Measurements from ENCODE around the gene CREB3L2.
A peak's percentile ranks its signal among the peaks of the same experiment; 100 is the strongest.
"Not testable (repeated sequence)": the region's sequence is repeated elsewhere in the genome, so short reads cannot be mapped to it uniquely, and the experiment has no call there.

CREB3L2 gene

DNA sequence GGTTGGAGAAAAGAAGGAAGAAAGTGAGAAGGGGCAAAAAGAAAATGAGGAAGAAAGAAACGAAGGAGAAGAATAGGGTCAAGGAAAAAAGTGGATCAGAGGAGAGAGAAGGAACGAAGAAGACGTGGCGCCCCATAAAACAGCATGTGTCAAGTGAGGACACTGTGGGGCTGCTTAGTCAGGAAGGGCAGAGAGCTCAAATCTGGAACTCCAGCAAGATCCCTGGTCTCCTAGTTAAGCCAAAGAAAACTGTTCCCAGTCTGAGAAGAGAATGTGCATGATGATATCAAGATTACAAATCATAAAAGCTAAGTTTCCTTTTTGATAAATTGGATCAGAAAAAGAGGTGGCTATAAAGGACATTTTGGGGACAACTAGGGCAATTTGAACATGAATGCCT, 33.0 kb downstream of the CREB3L2 start:
- DNase-seq (ENCODE audit: low read depth, low spot score) = no peak

DNA sequence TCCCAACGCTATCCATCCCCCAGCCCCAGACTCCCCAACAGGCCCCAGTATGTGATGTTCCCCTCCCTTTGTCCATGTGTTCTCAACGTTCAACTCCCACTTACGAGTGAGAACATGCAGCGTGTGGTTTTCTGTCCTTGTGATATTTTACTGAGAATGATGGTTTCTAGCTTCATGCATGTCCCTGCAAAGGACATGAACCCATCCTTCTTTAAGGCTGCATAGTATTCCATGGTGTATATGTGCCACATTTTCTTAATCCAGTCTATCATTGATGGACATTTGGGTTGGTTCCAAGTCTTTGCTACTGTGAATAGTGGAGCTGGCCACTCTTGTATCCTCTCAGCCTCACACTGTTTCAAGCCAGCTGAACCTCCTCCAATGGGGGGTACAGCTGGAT, 33.5 kb downstream of the CREB3L2 start:
- DNase-seq (ENCODE audit: low read depth, low spot score) = not testable (repeated sequence)

DNA sequence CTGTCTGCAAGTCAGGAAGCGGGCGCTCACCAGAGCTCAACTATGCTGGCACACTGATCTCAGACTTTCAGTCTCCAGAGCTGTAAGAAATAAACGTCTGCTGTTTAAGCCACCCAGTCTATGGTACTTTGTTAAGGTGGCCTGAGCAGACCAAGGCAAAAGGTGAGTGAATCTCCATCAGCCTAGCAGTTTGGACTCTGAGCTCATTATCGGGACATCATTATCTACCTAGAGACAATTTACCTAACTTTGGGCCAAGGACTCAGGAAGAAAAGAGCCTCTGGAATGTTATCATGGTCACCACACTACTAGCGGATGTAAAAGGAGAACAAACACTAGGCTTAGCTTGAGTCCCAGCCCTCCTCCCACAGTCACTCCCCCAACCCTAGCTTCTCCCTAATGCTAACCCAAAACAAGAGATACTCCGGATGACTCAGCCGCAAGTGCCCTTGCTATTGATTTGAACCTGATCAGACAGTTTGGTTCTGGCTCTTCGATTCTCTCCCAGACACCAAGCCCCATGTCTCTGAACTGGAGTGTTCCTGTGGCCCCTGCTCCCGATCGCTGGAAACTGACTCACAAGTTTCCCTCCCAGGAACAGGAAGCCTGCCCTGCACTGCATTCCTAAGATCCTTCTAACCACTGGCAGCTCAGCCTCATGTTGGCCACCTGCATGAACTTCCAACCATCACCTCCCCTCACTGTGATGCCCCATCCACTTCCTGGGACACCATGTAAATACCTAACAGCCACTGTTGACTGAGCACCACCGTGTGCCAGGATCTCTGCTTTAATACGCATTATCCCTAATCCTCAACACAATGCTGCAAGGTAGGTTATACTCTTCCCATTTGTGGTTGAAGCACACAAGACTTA, 34.5 kb downstream of the CREB3L2 start:
- peak; percentile 62 for DNase-seq (ENCODE audit: low read depth, low spot score)

DNA sequence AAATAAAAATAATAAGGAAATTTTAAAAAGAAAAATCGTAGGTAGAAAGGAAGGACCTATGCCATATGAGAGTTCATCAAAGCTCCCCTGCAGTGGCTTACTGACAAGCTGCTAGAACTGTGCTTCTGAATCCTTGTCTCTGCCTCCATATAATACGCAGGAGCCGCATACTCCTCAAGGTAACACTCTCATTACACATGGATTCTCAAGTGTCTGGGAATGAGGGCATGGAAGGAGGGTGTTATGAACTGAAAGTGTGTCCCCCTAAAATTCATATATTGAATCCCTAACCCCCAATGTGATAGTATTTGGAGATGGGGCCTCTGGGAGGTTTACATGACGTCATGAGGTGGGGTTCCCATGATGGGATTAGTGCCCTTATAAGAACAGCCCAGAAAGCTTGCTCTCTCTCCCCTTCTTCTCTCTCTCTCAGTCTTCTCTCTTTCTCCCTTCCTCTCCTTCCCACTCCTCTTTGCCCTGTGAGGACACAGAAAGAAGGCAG, 35.2 kb downstream of the CREB3L2 start:
- DNase-seq (ENCODE audit: low read depth, low spot score) = no peak

DNA sequence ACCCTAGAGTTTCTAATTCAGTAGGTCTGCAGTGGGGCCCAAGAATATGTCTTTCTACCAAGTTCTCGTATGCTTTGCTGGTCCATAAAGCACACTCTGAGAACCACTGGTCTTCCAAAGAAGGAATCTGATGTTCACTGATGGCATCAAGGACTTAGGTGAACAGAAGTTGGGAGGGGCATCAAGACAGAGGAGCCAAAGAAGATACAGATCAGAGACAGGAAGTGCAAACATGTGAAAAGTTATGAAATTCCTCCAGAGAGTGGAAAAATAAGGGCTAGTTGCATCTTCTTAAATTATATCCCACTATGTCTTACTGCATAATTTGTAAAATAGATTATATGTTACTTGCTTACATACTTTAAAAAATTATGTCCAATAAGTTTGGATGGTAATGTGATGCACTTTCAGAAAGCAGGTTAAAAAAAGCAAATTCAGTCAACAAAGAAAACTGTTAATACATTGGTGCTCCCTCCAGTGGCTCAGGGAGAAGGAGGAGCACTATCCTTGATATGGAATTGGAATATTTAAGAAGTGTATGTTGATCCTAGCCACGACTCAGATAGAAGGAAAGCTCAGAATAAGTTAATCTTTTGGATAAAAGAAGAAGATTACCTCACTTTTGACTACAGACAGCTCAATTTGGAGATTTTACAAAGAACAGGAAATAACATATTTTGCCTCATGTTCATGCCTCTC, 35.8 kb downstream of the CREB3L2 start:
- no peak for DNase-seq (ENCODE audit: low read depth, low spot score)

DNA sequence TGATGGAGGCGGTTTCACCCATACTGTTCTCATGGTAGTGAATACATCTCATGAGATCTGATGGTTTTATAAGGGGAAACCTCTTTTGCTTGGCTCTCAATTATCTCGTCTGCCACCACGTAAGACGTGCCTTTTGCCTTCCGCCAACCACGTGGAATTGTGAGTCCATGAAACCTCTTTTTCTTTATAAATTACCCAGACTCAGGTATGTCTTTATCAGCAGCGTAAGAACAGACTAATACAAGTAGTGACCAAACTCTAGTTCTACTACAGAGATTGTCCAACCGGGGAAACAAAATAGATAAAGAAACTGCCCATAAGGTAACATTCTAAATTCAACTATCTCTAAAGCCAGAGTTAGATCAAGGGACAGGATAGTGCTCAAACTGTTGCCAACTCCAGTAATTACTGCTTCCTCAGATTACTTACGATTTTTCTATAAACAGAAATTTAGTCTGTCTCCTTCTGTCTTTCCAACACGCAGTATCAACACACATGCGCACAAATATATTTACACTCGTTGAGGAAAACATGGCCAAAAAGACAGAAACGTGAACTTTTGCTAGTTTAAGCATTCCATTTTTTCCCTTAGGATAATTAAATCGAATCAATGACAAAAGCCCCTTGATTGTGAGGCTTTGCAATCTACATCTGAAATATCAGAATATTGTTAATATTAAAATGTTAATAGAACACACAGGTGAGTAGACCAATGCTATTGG, 36.9 kb downstream of the CREB3L2 start:
- no peak for DNase-seq (ENCODE audit: low read depth, low spot score)

DNA sequence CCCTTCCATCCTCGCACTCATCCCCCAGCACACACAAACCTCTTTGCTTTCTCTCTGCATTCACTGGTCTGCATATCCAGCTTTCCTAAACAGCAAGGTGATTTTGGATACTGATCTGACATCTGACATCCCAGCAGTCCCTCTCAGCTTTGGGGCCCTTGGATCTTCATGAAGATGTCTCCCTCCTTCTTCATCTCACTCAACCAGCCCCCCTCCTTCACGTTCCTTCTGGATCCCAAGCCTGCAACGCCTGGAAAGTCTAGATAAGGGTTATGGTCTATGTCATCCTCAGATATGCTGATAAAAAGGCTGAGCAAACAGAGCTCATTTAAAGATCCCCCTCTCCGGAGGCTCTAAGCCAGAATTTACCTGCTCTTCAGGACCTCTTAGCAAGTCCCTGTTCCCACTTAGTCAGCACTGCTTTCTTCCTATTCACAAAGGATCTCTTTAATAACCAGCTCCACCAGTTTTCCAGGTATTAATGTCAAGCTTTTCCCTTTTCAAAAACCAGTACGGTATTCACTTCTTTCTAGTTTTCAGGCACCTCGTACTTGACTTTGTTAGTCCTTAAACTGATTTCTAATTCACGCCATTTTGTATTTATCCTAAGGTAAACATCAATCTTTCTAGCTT, 38.9 kb downstream of the CREB3L2 start:
- DNase-seq (ENCODE audit: low read depth, low spot score) = no peak

DNA sequence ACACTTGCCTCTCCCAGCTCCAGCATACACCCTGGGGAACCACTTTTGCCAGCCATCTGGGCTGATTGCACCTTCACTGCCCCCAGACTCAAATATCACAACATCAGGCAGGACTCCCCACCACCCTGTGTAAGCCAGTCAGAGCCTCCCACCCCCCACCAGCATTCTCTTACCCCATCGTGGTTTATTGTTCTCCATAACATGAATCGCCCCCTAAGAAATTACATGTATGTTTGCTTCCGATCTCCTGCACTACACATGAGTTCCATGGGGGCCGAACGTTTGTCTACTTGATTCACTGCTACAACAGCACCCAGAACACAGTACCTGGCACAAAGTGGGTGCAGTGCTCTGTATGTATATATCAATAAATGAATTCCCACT, 39.4 kb downstream of the CREB3L2 start:
- no peak for DNase-seq (ENCODE audit: low read depth, low spot score)

DNA sequence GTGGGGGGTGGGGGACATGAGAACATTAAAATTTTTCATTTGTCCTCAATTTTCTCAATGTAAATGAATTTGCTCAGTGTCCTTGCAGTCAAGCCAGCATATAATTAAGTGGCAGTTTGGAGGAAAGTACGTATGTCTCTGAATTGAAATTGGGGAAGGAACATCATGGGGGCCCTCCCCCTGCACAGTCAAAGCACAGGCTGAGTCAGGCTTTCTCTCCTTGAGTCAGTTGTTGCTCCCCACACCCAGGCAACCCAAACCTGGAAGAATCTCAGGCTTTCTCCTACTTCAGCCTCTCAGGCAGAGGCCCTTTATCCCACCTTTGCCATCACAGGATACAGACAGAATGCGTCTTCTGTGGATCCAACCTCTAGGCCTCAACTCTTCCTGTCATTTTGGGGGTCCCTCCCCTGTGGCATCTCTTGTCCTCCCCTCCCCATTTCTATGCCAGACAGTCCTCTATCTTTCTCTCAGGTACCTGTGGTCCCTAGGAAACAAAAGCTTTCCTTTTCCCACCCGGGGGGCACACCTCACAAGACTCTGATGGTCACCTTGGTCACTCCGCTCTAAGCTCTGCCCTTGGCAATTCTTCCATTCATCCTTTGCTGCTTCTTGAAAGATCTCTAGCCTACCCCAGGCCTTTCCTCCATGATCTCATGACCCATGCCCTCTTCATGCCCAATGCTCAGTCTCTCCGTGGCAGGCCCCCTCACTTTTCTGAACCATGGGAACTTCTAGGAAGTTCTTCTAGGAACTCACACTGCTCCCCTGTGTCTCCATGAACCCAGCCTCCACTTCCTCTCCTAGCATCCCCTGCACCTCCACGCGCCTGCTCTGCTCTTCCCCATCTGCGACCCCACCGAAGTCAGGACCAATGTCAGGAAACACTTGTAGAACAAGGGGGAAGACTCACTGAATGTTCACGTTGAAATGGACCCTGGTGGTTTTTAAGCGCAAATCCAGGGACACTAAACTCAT, 40.4 kb downstream of the CREB3L2 start:
- DNase-seq (ENCODE audit: low read depth, low spot score) = no peak

DNA sequence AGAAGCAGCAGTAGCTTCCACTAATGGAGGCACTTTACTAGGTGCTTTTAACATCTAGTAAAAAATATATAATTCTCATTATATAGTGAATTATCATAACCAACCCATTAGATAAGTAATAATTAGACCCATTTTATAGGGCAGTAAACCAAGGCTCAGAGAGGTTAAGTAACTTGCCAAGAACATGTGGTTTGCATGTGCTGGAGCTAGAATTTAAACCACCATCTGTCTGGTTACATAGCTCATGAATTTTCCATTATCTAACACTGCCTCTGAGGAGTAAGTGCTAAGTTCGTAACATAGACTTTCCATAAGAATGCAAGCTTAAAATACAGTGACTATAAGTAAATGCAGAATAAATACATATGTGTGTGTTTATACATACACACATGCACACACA, 41.9 kb downstream of the CREB3L2 start:
- no peak for DNase-seq (ENCODE audit: low read depth, low spot score)

DNA sequence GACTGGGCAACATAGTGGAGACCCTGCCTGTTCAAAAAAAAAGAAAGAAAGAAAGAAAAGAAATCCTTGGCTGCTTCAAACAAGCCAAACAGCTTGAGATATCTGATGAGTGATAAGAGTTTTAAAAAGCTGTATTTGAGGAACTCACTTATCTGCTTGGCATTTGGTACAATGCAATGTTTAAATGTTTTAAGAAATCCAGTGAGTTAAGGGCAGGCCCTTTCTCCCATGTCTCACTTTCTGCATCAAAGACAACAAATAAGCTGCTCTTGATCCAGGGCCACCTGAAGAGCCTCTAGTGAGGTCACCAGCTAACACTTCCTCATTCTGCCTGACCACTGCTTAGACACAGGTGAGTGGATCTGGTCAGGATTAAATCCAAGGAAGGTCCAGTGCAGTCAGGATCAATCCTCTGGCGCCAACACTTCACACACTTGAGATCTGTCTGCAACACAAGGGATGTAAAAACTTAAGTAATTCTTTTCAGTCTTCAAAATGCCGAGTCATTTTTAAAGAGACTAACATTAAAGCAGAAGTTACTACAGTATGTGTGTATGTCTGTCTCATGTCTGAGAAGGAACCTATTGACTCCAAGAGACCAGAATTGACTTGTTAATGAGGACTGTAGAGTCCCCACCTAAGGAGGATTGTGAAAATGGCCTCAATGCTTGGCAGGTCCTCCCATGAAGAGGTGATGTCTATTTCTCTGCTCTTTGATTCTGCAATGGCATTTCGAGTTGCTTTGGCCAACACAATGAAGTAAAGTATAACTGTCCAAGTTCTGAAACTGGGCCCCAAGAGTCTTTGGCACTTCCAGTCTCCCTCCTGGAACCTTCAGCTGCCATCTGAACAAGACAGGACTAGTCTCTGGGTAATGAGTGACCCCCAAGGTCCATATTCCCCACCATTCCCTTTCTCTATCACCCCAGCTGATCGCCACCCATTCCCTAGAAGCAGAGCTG, 43.1 kb downstream of the CREB3L2 start:
- no peak for DNase-seq (ENCODE audit: low read depth, low spot score)

DNA sequence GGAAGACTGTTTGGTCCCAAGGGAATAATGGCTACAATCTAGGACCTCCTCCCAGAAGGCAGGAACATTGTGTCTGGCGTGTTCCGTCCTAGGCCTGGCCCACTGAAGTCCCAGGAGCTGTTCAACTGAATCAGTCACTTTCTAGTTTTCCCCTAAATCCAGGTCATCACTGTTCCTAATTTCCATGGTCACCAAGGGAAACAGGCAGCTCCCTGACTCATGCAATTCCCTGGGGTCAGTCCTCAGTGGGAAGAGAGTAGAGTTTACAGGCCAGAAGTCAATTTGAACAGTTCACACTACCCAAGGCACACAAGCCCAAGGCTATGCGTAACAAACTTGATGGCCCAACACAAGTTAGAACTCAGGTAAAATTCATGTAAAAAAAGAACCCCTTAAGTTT, 44.0 kb downstream of the CREB3L2 start:
- no peak for DNase-seq (ENCODE audit: low read depth, low spot score)

DNA sequence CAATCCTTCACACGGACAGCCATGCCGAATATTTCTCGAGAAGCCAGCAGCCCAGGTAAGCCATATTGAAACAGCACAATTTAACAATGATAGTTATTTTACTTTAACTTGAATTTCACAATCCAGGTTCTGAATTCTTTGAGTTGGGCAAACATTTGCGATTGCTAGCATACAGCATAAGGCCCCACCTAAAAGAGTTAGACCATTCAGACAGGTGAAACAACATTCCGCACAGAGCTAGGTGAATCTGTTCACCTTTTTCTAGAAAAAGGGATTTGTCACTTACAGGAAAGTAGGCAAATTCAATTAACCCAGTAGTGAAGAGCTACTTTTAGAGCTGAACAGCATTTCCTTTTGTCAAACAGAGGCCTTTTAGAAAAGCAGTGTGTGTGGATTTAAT, 45.3 kb downstream of the CREB3L2 start:
- no peak for DNase-seq (ENCODE audit: low read depth, low spot score)

DNA sequence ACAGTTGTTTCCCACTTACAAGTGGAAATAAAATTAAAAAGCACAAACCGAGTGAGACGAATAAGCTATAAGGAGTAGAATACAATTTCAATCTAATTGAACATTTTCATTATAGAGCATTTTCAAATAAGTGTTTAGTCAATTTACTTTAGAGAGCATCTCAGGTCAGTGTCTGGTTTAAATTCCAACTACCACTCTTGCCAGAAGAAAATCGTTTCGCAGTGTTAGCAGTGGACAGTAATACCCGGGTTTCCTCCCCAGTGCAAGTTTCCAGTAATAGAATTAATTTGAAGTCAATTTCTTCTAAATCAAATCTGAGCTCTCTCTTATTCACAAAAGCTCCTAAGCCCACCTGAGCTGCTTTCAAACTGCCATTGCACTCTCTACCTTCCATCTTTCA, 45.7 kb downstream of the CREB3L2 start:
- no peak for DNase-seq (ENCODE audit: low read depth, low spot score)

DNA sequence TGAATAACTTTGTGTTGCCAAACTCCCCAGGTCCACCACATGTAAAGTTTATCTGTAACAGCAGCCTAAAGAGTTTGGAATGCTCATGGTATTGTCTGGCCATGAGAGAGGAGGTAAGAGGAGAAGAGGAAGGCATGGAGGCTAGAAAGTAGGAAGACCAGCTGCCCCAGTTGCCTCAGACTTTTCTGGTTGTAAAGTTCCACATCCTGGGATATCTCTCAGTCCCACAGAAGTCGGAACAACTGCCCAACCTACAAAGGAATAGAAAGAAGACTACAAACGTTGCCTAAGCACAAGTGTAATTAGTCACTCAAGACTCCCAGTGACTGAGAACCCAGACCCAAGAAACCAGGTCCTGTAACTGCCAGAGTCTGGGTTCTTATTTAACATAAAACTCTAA, 47.3 kb downstream of the CREB3L2 start:
- DNase-seq (ENCODE audit: low read depth, low spot score) = peak; percentile 61

DNA sequence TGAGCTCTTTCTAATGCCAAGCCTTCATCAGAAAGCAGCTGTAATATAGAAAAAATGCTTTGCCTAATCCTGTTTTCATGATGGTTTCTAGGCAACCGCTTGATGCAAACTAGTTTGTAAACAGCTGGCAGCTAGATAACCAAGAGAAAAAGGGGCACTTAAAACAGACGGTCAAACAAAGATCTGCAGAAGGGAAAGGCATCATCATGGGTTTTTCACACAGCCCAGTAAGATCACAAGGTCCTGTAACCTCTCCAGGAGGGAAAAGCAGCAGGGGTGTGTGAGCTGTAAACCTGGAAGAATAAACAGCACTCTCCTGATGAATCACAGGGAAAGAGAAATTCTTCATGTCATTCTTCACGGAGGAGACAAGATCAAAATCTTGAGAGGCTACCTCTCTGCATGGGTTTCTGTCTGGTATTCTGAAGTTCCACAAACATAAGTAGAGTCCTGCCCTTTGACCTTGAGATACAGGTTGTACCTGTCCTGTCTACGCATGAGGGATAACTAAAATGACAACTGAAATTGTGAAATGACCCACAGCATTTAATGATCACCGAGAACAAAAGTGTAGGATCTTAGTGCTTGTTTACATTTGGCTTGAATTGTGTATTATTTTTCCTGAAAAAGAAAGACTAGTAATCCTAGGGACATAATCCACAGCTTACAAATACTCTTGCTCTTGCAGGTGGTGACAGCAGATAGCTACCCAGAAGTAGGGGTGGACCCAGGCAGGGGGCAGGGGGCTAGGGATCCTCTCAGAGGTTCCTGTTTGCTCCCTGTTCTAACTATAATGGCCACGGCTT, 48.0 kb downstream of the CREB3L2 start:
- peak; percentile 77 for DNase-seq (ENCODE audit: low read depth, low spot score)

DNA sequence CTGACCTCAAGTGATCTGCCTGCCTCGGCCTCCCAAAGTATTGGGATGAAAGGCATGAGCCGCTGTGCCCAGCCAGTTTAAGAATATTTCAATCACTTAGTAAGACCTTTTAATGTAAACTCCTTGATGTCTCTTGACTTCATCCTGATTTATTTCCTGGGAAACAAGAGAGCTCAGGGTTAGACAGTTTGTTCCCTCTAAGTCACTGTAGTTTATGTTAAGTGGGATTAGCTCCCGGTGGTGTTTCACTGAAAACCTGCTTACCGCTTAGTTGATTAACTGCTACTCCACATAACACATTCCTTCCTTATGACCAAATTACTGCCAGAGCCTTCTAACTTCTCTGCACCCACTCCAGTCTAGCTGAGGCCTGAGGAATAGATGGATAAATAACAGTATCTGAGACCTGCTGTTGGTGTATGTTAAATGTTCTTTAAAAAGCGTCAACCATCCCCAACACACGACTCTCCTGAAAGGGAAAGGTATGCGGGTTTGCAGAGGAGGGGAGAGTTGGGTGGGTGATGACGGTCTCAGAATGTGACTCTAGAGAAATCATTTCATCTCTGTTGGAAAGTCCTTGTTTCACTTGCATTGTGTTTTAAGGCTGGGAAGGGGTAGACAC, 48.7 kb downstream of the CREB3L2 start:
- peak; percentile 67 for DNase-seq (ENCODE audit: low read depth, low spot score)

DNA sequence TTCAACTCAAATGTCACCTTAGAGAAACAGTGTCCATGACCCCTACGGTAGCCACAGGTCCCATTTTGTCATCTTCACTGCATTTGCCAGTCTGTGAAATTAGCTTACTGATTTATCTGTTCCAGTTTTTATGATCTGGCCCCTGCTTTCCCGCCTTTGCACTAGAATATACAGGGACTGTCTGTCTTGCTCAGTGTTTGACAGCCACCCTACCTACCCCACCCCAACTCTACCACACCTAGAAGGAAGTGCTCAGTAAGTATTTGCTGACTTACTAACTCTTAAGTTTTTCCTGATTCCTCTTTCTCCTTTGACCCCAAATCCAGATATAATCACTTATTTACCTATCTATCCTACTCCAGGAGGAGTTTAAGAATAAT, 49.5 kb downstream of the CREB3L2 start:
- DNase-seq (ENCODE audit: low read depth, low spot score) = no peak
